Type B pancreatic cell (in vitro differentiated cells): ENCODE results near the gene STAP1. TPM values are rescaled to one million over a fixed set of nuclear protein-coding genes. Genes with fewer than 3 reads are reported as not detected.

Experiments
- DNase-seq: peaks from one replicate; pipeline ENCODE4 v3.0.0; 2021; ENCODE audit warnings: mixed read lengths; ENCODE audit not compliant: unreplicated experiment; ENCODE audit errors: extremely low spot score
- H3K27ac Mint-ChIP-seq: 2 replicates; pipeline ENCODE4 v1.8.0; 2021; ENCODE audit warnings: mild to moderate bottlenecking, mixed read lengths
- H3K27me3 Mint-ChIP-seq: 2 replicates; pipeline ENCODE4 v1.8.0; 2021; ENCODE audit warnings: mixed read lengths
- H3K36me3 Mint-ChIP-seq: 2 replicates; pipeline ENCODE4 v1.8.0; 2021; ENCODE audit warnings: mixed read lengths
- H3K4me1 Mint-ChIP-seq: one replicate; pipeline ENCODE4 v1.8.0; 2021; ENCODE audit warnings: mixed read lengths; ENCODE audit not compliant: unreplicated experiment
- H3K4me3 Mint-ChIP-seq: 2 replicates; pipeline ENCODE4 v1.8.0; 2021; ENCODE audit warnings: mild to moderate bottlenecking, mixed read lengths
- H3K9me3 Mint-ChIP-seq: 2 replicates; pipeline ENCODE4 v1.8.0; 2021; ENCODE audit warnings: mixed read lengths
- total RNA-seq: library from RNA; stranded (reverse); gene quantifications from 2 replicates; pipeline ENCODE4 v1.2.1, GENCODE V29; 2021; ENCODE audit warnings: low replicate concordance
- TF ChIP-seq, protein P1 (sequence below): fragments of 200-600 bp; sonication (generic); conservative IDR thresholded peaks from 2 replicates; pipeline ENCODE4 v1.5.0; 2021; ENCODE audit warnings: antibody characterized with exemption, mild to moderate bottlenecking

The STAP1 gene
- total RNA-seq, 1 donor from 2014 or later: not detected

- Mint-ChIP-seq H3K27me3 (no peaks in the 10 kb centered on the region), H3K4me3 (no peak overlapping the region), H3K27ac (no peak overlapping the region), H3K36me3 (no peaks in the 10 kb centered on the region), H3K9me3 (no peaks in the 10 kb centered on the region), H3K4me1 (peaks cover 7% of the 10 kb centered on the region)
- no peak for DNase-seq
- TF ChIP-seq, protein P1, sequence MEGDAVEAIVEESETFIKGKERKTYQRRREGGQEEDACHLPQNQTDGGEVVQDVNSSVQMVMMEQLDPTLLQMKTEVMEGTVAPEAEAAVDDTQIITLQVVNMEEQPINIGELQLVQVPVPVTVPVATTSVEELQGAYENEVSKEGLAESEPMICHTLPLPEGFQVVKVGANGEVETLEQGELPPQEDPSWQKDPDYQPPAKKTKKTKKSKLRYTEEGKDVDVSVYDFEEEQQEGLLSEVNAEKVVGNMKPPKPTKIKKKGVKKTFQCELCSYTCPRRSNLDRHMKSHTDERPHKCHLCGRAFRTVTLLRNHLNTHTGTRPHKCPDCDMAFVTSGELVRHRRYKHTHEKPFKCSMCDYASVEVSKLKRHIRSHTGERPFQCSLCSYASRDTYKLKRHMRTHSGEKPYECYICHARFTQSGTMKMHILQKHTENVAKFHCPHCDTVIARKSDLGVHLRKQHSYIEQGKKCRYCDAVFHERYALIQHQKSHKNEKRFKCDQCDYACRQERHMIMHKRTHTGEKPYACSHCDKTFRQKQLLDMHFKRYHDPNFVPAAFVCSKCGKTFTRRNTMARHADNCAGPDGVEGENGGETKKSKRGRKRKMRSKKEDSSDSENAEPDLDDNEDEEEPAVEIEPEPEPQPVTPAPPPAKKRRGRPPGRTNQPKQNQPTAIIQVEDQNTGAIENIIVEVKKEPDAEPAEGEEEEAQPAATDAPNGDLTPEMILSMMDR: no peak
Observed at GRCh38 chr4:67573193-67573592, 14.7 kb downstream of the STAP1 start.

DNA sequence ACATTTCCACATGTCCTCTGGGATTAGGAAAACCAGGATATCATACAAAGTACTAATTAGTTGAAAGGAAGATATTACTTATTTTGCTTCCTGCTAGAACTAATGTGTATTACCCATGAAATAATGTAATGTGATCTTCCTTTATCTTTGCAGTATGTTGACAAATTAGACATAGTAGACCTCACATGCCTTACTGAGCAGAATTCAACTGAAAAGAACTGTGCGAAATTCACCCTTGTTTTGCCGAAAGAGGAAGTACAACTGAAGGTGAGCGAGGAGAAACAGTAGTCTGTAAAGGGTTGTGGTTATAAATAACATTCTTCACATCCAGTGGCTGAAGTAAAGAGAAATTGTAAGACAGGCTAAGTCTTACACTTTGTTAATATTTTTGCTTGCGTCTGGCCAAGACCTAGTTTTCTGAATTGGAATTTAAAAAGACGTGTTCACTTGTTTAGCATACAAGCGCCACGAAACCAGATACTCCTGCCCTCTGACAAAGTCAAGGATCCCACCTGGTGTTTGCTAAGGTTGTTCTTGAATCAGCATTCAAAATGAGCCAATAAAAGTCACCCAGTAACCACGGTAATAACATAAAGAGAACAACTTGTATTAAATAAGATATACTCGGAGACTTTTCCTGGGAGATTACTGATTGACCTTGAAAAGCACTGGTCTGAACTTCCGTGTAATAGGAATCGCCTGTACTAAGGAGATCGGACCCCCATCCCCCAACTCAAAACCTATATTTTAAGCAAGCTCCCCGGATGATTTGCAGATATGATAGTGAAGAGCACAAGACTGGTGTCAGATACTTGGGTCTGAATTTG is 16.9 kb downstream of the STAP1 start:
- Mint-ChIP-seq H3K27ac (no peak overlapping the region), H3K9me3 (no peaks in the 10 kb centered on the region), H3K36me3 (no peaks in the 10 kb centered on the region), H3K4me1 (peaks cover 7% of the 10 kb centered on the region), H3K4me3 (no peak overlapping the region), H3K27me3 (no peaks in the 10 kb centered on the region)
- TF ChIP-seq, protein P1: no peak
- no peak for DNase-seq

DNA sequence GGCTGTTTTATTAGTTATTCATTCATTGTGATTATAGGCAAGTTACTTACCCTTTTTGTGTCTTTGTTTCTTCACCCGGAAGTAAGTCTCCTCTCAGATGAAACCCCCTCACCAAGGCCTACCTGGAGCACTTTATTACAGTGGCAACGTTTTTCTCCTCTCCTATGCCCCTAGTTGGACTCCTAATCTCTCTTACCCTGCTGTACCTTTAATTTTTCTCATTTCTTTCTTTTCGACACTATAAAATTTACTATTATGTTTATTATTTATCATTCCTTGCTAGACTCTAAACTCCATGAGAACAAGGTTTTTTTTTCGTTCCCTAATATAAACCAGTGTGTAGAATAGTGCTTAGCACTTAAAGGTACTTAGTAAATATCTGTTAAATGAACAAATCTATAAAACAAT is 17.5 kb downstream of the STAP1 start:
- no peaks in the 10 kb centered on the region for H3K27me3 Mint-ChIP-seq
- TF ChIP-seq, protein P1: no peak
- no peak overlapping the region for H3K4me3 Mint-ChIP-seq
- H3K9me3 Mint-ChIP-seq: no peaks in the 10 kb centered on the region
- no peak for DNase-seq
- H3K27ac Mint-ChIP-seq: no peak overlapping the region
- peaks cover 7% of the 10 kb centered on the region for H3K4me1 Mint-ChIP-seq
- H3K36me3 Mint-ChIP-seq: no peaks in the 10 kb centered on the region

- H3K9me3 Mint-ChIP-seq: no peaks in the 10 kb centered on the region
- no peak overlapping the region for H3K27ac Mint-ChIP-seq
- no peak for DNase-seq
- H3K36me3 Mint-ChIP-seq: no peaks in the 10 kb centered on the region
- TF ChIP-seq, protein P1: no peak
- H3K27me3 Mint-ChIP-seq: no peaks in the 10 kb centered on the region
- H3K4me3 Mint-ChIP-seq: no peak overlapping the region
- peaks cover 7% of the 10 kb centered on the region for H3K4me1 Mint-ChIP-seq
Observed at GRCh38 chr4:67576538-67576937, 18.0 kb downstream of the STAP1 start.

DNA sequence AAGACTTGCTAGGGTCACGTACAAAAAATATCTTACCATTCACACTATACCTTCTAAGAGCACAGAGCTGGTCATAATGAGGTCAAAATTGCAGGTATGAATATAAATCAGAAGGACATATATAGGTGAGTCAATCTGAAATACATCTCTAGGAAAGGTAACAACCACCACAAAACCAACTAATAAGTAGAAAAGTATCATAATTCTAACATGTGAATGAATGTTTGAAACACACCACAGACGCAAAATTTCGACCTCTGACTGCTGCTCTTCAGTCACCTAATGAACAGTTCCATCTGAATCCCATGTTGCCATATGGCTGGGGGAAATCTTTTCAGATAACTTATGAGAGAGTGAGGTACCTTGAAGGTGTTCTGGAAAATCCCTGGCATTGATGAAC is 22.1 kb downstream of the STAP1 start:
- Mint-ChIP-seq H3K27ac (no peak overlapping the region), H3K27me3 (no peaks in the 10 kb centered on the region), H3K36me3 (no peaks in the 10 kb centered on the region), H3K4me3 (no peak overlapping the region), H3K4me1 (peaks cover 1% of the 10 kb centered on the region), H3K9me3 (no peaks in the 10 kb centered on the region)
- no peak for DNase-seq
- TF ChIP-seq, protein P1: no peak
